T-cell (primary cell): ENCODE data around the gene MYO10. TPM values are rescaled to one million over a fixed set of nuclear protein-coding genes. Genes with fewer than 3 reads are reported as not detected.

Source experiments
- ATAC-seq, 4 experiments: fragments of 200-7000 bp in 3 of 4; fragments of 150-1000 bp in 1 of 4; cut with Tn5 transposase; replicated peaks in 1 of 4; 1 replicate in 3 of 4; 2 replicates in 1 of 4; pipeline ENCODE4 v1.10.0; 2021; ENCODE audit warnings: moderate library complexity in 3 of 4, mild to moderate bottlenecking in 2 of 4, moderate number of reproducible peaks in 1 of 4
- CTCF ChIA-PET, 2 donors: fragments of 300-600 bp; sonication (Branson Sonifier 250); formaldehyde crosslinking; loops; one replicate each; lab custom pipeline; 2022; ENCODE audit warnings: antibody characterized with exemption in 2 of 2; lab: Charles Lee
- POLR2A ChIA-PET, 2 donors: fragments of 300-600 bp; sonication (Branson Sonifier 250); formaldehyde crosslinking; loops; one replicate each; lab custom pipeline; 2022; ENCODE audit warnings: antibody characterized with exemption in 2 of 2; lab: Charles Lee
- DNase-seq, 35 experiments: peaks; one replicate each; pipeline versions ENCODE4 v3.0.0 to v3.0.0-alpha.2; 2013 to 2023
- H3K27ac ChIP-seq: one replicate; pipeline ENCODE4 v1.5.1; 2013; ENCODE audit warnings: low read length
- H3K27me3 ChIP-seq, 2 experiments: replicated peaks in 1 of 2; 1 replicate in 1 of 2; 2 replicates in 1 of 2; pipeline versions ENCODE4 v1.6.1 to v1.7.0; 2013; ENCODE audit warnings: low read length in 1 of 2, mixed read lengths in 1 of 2; ENCODE audit not compliant: control insufficient read depth in 2 of 2, insufficient read depth in 2 of 2; ENCODE audit errors: extremely low read depth in 1 of 2
- H3K36me3 ChIP-seq, 2 donors: 1 replicate in 1 of 2; 2 replicates in 1 of 2; pipeline versions ENCODE4 v1.6.1 to v1.7.0; 2013; ENCODE audit warnings: low read length in 1 of 2; ENCODE audit not compliant: control insufficient read depth in 2 of 2, insufficient read depth in 1 of 2; ENCODE audit errors: extremely low read depth in 1 of 2
- H3K4me1 ChIP-seq, 2 experiments: 1 replicate in 1 of 2; 2 replicates in 1 of 2; pipeline versions ENCODE4 v1.6.1 to v1.7.0; 2013; ENCODE audit warnings: low read length in 2 of 2, mixed read lengths in 1 of 2; ENCODE audit not compliant: insufficient read depth in 2 of 2, control insufficient read depth in 1 of 2; ENCODE audit errors: extremely low read depth in 1 of 2
- H3K4me3 ChIP-seq, 2 donors: 1 replicate in 1 of 2; 2 replicates in 1 of 2; pipeline versions ENCODE4 v1.5.1 to v1.7.0; 2013; ENCODE audit warnings: mild to moderate bottlenecking in 2 of 2, low read length in 1 of 2, moderate library complexity in 1 of 2; ENCODE audit not compliant: control insufficient read depth in 1 of 2; ENCODE audit errors: extremely low read depth in 1 of 2
- H3K9me3 ChIP-seq: 2 replicates; pipeline ENCODE4 v1.7.0; 2013
- H3K27ac Mint-ChIP-seq, 2 donors: one replicate each; pipeline ENCODE4 v1.8.0; 2020 to 2021; ENCODE audit warnings: mild to moderate bottlenecking in 2 of 2, mixed read lengths in 2 of 2
- H3K27me3 Mint-ChIP-seq, 2 donors: one replicate each; pipeline ENCODE4 v1.8.0; 2021 to 2022; ENCODE audit warnings: mixed read lengths in 2 of 2
- H3K36me3 Mint-ChIP-seq: one replicate; pipeline ENCODE4 v1.8.0; 2021; ENCODE audit warnings: mixed read lengths
- H3K4me1 Mint-ChIP-seq, 3 donors: one replicate each; pipeline ENCODE4 v1.8.0; 2020 to 2022; ENCODE audit warnings: mixed read lengths in 3 of 3, mild to moderate bottlenecking in 1 of 3
- H3K4me3 Mint-ChIP-seq, 3 donors: one replicate each; pipeline ENCODE4 v1.8.0; 2020 to 2022; ENCODE audit warnings: mild to moderate bottlenecking in 3 of 3, mixed read lengths in 3 of 3, moderate library complexity in 3 of 3
- H3K9me3 Mint-ChIP-seq, 3 donors: one replicate each; pipeline ENCODE4 v1.8.0; 2020 to 2022; ENCODE audit warnings: mixed read lengths in 3 of 3
- WGBS: methylation state at CpG from one replicate; pipeline ENCODE4 v1.1.5; 2013; ENCODE audit warnings: missing lambda C conversion rate; ENCODE audit not compliant: insufficient coverage; 5-methylcytosine and 5-hydroxymethylcytosine counted together
- total RNA-seq, 35 experiments: library from RNA in 6 of 35; stranded (reverse) in 6 of 35; fragments of 120-200 nt in 1 of 35; gene quantifications; one replicate each; pipeline versions ENCODE4 v1.2.1 to v1.2.4 and lab custom pipeline; 2013 to 2026

The MYO10 gene
- total RNA-seq, 5 donors from 2014 or later (not counting 1 experiment from before 2014, with no cell fraction given): 0.20 to 0.47 (median 0.23) TPM; not detected in 2

DNA sequence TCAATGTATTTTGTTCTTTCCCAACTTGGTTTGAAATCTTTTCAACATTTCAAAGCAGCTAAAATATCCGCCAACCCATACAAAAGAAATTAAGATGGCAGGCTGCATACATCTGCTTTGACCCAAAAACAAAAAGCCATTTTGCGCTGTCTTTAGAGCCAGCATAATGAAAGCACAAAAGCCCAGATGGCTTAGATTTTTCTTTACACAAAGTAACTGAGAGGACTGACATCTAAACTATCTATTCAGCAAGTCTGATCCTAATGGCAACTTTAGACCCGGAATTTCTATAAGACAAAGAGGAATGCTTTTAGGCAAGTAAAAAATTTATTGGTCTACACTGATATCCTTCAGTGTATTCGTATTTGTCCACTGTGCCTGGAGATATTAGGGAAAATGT lies 86.3 kb downstream of the MYO10 start:
- DNase-seq (no peak), ATAC-seq (no peak)
- POLR2A ChIA-PET: no interaction called here
- Histone ChIP-seq H3K4me3 (no peak overlapping the region), H3K9me3 (no peaks in the 10 kb centered on the region), H3K36me3 (no peaks in the 10 kb centered on the region), H3K27me3 (no peaks in the 10 kb centered on the region), H3K27ac (no peak overlapping the region), H3K4me1 (no peaks in the 10 kb centered on the region)
- Mint-ChIP-seq H3K27ac (no peak overlapping the region), H3K27me3 (peaks cover 0 to 5% of the 10 kb centered on the region in 2 donors), H3K4me3 (no peak overlapping the region), H3K9me3 (no peaks in the 10 kb centered on the region), H3K36me3 (no peaks in the 10 kb centered on the region), H3K4me1 (no peaks in the 10 kb centered on the region)
- CTCF ChIA-PET: no interaction called here
- 100% methylated on average over 1 of the region's 4 CpGs for WGBS

DNA sequence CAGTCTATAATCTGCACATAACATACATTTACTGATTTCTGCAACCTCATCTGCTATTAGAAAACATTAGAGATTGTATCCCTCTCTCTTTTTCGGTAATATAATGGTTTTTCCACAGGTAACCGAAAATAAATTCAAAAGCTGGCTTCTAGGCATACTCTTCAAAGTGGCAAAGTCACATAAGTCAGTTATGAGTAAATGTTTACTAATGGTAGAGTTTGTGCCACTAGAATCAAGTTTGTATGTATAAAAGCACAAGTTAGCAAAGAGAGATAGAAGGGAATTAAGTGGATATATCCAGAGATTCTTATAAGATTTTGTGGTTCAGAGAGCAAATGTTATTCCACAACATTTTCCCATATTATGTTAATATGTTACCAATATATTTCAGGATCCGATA lies 86.9 kb downstream of the MYO10 start:
- Histone ChIP-seq H3K9me3 (no peaks in the 10 kb centered on the region), H3K27ac (no peak overlapping the region), H3K36me3 (no peaks in the 10 kb centered on the region), H3K4me1 (no peaks in the 10 kb centered on the region), H3K4me3 (no peak overlapping the region), H3K27me3 (no peaks in the 10 kb centered on the region)
- no peaks in the 10 kb centered on the region for H3K9me3 Mint-ChIP-seq
- DNase-seq (no peak), ATAC-seq (no peak)
- no peaks in the 10 kb centered on the region for H3K36me3 Mint-ChIP-seq
- no peak overlapping the region for H3K4me3 Mint-ChIP-seq
- ChIA-PET POLR2A (no interaction called here), CTCF (no interaction called here)
- no peak overlapping the region for H3K27ac Mint-ChIP-seq
- no CpG with 5 or more reads among the region's 3 CpGs for WGBS
- H3K27me3 Mint-ChIP-seq: peaks cover 0 to 5% of the 10 kb centered on the region in 2 donors
- H3K4me1 Mint-ChIP-seq: no peaks in the 10 kb centered on the region

DNA sequence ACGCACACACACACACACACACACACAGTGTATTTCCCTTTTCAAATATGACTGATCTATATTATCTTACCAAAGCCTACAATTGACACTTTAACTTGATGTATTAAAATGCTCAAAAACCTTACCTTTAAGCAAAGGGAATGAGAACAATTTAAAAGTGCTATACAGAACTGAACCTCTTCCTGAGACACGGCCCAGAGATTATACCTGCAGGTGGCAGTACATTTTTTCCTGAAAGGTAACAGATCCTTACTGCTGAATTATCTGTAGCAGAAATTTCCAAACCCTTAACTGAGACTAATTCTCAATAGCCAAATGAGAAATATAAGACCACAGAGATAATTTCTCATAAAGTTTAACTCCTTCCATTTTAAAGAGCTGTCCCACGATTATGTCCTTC lies 91.1 kb downstream of the MYO10 start:
- H3K9me3 Mint-ChIP-seq: no peaks in the 10 kb centered on the region
- DNase-seq (no peak), ATAC-seq (no peak)
- Histone ChIP-seq H3K27ac (no peak overlapping the region), H3K4me1 (no peaks in the 10 kb centered on the region), H3K36me3 (no peaks in the 10 kb centered on the region), H3K27me3 (peaks cover 0 to 2% of the 10 kb centered on the region in 2 experiments), H3K4me3 (no peak overlapping the region), H3K9me3 (no peaks in the 10 kb centered on the region)
- ChIA-PET CTCF (interaction anchor here in 1 of 2 donors (0.6 kb wide), 1 partner anchor 40 kb away, joined by 6 read pairs; no protein-coding TSS in a partner anchor), POLR2A (no interaction called here)
- no peaks in the 10 kb centered on the region for H3K36me3 Mint-ChIP-seq
- WGBS: 80% methylated on average over 1 of the region's 3 CpGs
- no peak overlapping the region for H3K4me3 Mint-ChIP-seq
- peaks cover 4 to 15% of the 10 kb centered on the region in 2 donors for H3K27me3 Mint-ChIP-seq
- H3K27ac Mint-ChIP-seq: no peak overlapping the region
- H3K4me1 Mint-ChIP-seq: no peaks in the 10 kb centered on the region

DNA sequence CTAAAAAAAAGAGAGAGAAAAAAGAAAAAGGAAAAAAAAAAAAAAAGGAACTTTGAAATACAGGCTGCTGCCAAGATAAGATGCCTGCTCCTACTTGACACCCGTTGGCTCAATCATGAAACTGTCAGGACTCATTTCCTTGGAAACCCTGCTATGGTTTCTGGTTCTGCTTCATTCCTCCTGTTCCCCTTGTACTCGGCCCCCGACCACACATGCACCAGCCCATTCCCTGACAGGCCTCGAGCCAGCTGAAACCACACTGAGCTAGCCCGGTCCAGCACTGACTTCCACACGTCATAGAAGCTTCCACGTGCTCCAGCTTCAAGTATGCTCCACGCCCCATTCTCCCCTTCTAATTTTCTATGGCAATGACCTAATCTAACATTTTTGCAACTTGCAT lies 93.2 kb downstream of the MYO10 start:
- Mint-ChIP-seq H3K27me3 (peaks cover 4 to 20% of the 10 kb centered on the region in 2 donors), H3K36me3 (no peaks in the 10 kb centered on the region), H3K9me3 (no peaks in the 10 kb centered on the region), H3K4me1 (no peaks in the 10 kb centered on the region), H3K27ac (no peak overlapping the region), H3K4me3 (no peak overlapping the region)
- ChIA-PET CTCF (interaction anchor here in 1 of 2 donors (0.6 kb wide), 1 partner anchor 285 kb away, joined by 3 read pairs; no protein-coding TSS in a partner anchor), POLR2A (interaction anchor here in 1 of 2 donors (0.6 kb wide), 1 partner anchor 516 kb away, joined by 5 read pairs; no protein-coding TSS in a partner anchor)
- no peak for DNase-seq
- peaks cover 0 to 2% of the 10 kb centered on the region in 2 experiments for H3K27me3 ChIP-seq
- 16% methylated on average over 8 of the region's 8 CpGs for WGBS
- H3K9me3 ChIP-seq: no peaks in the 10 kb centered on the region
- no peaks in the 10 kb centered on the region for H3K36me3 ChIP-seq
- no peak overlapping the region for H3K27ac ChIP-seq
- H3K4me1 ChIP-seq: no peaks in the 10 kb centered on the region
- no peak overlapping the region for H3K4me3 ChIP-seq
- ATAC-seq: no peak

DNA sequence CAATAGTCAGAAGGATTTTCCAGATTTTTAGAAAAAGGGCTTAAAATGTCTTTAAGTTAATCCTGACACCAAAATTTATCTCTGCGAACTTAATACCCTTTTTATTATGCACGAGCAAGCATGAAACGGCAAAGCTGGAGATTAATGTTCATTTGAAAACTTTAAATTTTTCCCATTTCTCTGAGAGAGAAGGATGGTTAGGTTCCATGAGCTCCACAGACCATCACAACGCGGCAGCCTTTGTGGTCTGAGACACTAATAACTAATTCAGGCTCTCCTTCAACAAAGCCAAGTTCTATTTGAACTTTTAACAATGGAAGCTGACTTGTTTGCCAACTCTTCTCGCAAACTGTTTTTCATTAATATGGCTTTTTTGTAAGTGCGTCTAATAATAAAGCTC lies 94.7 kb downstream of the MYO10 start:
- Mint-ChIP-seq H3K4me1 (no peaks in the 10 kb centered on the region), H3K27ac (no peak overlapping the region), H3K36me3 (no peaks in the 10 kb centered on the region), H3K27me3 (peaks cover 4 to 20% of the 10 kb centered on the region in 2 donors), H3K9me3 (no peaks in the 10 kb centered on the region), H3K4me3 (no peak overlapping the region)
- ChIA-PET CTCF (no interaction called here), POLR2A (no interaction called here)
- Histone ChIP-seq H3K4me1 (no peaks in the 10 kb centered on the region), H3K27ac (no peak overlapping the region), H3K9me3 (no peaks in the 10 kb centered on the region), H3K27me3 (peaks cover 0 to 2% of the 10 kb centered on the region in 2 experiments), H3K36me3 (no peaks in the 10 kb centered on the region), H3K4me3 (no peak overlapping the region)
- WGBS: 95% methylated on average over 2 of the region's 7 CpGs
- no peak for ATAC-seq
- no peak for DNase-seq

DNA sequence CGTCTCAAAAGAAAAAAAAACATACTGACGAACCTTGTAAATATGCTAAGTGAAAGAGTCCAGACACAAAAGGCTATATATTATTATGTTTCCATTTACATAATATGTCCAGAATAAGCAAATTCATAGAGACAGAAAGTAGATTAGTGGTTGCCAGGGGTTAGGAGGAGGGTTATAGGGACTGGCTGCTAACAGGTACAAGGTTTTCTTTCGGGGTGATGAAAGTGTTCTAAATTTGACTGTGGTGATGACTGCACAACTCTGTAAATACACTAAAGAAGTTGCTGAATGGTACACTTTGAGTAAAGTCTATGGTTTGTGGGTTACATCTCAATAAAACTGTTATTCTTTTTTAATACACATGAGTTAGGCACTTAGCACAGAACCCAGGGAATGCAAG lies 98.8 kb downstream of the MYO10 start:
- no peak overlapping the region for H3K4me3 ChIP-seq
- no peak overlapping the region for H3K27ac Mint-ChIP-seq
- no peaks in the 10 kb centered on the region for H3K9me3 ChIP-seq
- no peak for ATAC-seq
- ChIA-PET POLR2A (no interaction called here), CTCF (no interaction called here)
- no peaks in the 10 kb centered on the region for H3K36me3 Mint-ChIP-seq
- H3K36me3 ChIP-seq: no peaks in the 10 kb centered on the region
- WGBS: no CpG with 5 or more reads among the region's 3 CpGs
- H3K27ac ChIP-seq: no peak overlapping the region
- no peaks in the 10 kb centered on the region for H3K9me3 Mint-ChIP-seq
- H3K4me3 Mint-ChIP-seq: no peak overlapping the region
- H3K4me1 Mint-ChIP-seq: no peaks in the 10 kb centered on the region
- H3K27me3 ChIP-seq: peaks cover 0 to 2% of the 10 kb centered on the region in 2 experiments
- DNase-seq: no peak
- H3K27me3 Mint-ChIP-seq: peaks cover 2 to 24% of the 10 kb centered on the region in 2 donors
- no peaks in the 10 kb centered on the region for H3K4me1 ChIP-seq

DNA sequence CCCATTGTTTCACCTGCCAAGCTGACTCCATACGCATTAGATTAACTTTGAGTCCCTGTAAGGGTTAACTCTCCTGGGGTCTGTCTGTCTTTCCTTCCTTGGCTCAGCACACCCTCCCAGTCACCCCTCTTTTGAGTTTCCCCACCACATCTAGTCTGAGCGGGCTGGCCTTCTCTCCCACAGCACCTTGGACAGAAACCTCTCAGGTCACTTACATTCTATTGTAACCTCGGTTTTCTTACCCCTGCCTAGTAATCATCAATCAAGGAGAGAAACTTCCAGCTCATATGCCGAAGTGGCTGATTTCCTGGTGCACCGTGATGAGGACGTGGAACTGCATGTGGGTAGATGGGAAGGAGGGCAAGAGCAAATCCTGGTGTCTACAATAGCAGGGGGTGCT lies 102.1 kb downstream of the MYO10 start:
- Histone ChIP-seq H3K36me3 (no peaks in the 10 kb centered on the region), H3K9me3 (no peaks in the 10 kb centered on the region), H3K4me1 (no peaks in the 10 kb centered on the region), H3K27me3 (peaks cover 0 to 2% of the 10 kb centered on the region in 2 experiments), H3K4me3 (no peak overlapping the region), H3K27ac (no peak overlapping the region)
- H3K9me3 Mint-ChIP-seq: no peaks in the 10 kb centered on the region
- no peaks in the 10 kb centered on the region for H3K36me3 Mint-ChIP-seq
- H3K27me3 Mint-ChIP-seq: peaks cover 2 to 18% of the 10 kb centered on the region in 2 donors
- ATAC-seq: no peak
- ChIA-PET POLR2A (no interaction called here), CTCF (no interaction called here)
- 100% methylated on average over 2 of the region's 6 CpGs for WGBS
- DNase-seq: no peak
- no peak overlapping the region for H3K4me3 Mint-ChIP-seq
- no peak overlapping the region for H3K27ac Mint-ChIP-seq
- H3K4me1 Mint-ChIP-seq: no peaks in the 10 kb centered on the region
